H1 (cell line): ENCODE measurements around the gene WASHC3. TPM values are rescaled to one million over a fixed set of nuclear protein-coding genes. Genes with fewer than 3 reads are reported as not detected.

Experiments used
- BCL11A ChIP-seq, 2 experiments: IDR thresholded peaks; one replicate each; pipeline ENCODE4 v1.6.1; 2011; ENCODE audit warnings: low read depth in 2 of 2, low read length in 2 of 2, mild to moderate bottlenecking in 2 of 2
- POLR2A ChIP-seq, 2 experiments: IDR thresholded peaks; 1 replicate in 1 of 2; 2 replicates in 1 of 2; pipeline ENCODE4 v1.6.1; 2011; ENCODE audit warnings: low read depth in 2 of 2, low read length in 2 of 2, mild to moderate bottlenecking in 2 of 2; ENCODE audit errors: control extremely low read depth in 1 of 2
- RBBP5 ChIP-seq: IDR thresholded peaks from 2 replicates; pipeline ENCODE4 v1.7.1; 2012; ENCODE audit warnings: low read depth, mild to moderate bottlenecking, inconsistent platforms, low read length, moderate library complexity, borderline replicate concordance
- SIN3A ChIP-seq, 2 experiments: IDR thresholded peaks in 1 of 2; conservative IDR thresholded peaks in 1 of 2; 2 replicates each; pipeline ENCODE4 v1.6.1; 2011 to 2012; ENCODE audit warnings: low read length in 2 of 2, improper control_type of control experiment in 1 of 2, low read depth in 1 of 2, mild to moderate bottlenecking in 1 of 2
- SIX5 ChIP-seq: IDR thresholded peaks from 2 replicates; pipeline ENCODE4 v1.6.1; 2011; ENCODE audit warnings: mild to moderate bottlenecking, low read depth, low read length
- TAF1 ChIP-seq: IDR thresholded peaks from 2 replicates; pipeline ENCODE4 v1.6.1; 2011; ENCODE audit warnings: mild to moderate bottlenecking, low read depth, low read length
- polyA plus RNA-seq, 7 experiments: library from polyadenylated mRNA; depleted of rRNA in 3 of 7; stranded (reverse) in 5 of 7; unstranded in 2 of 7; fragments of >200 nt in 5 of 7; fragments of 200-250 nt in 2 of 7; gene quantifications; 1 replicate in 5 of 7; 2 replicates in 1 of 7; 4 replicates in 1 of 7; pipeline versions ENCODE4 v1.2.1 to v1.2.3, GENCODE V29; 2011 to 2013; ENCODE audit warnings: missing spikeins in 2 of 7, mixed read lengths in 2 of 7
- total RNA-seq: library from RNA; stranded (reverse); fragmentation: NEBNext Ultra II Directional; extraction: Animal tissue kit (Norgen Biotek cat#: 25700); gene quantifications from 2 replicates; pipeline ENCODE4 v1.2.1, GENCODE V29; 2021

Gene WASHC3
- total and polyA plus RNA-seq, 2 of the 8 experiments (the other 6 are each of a cell fraction or from before 2014, with no cell fraction given) = 7.4 to 8.3 TPM

DNA sequence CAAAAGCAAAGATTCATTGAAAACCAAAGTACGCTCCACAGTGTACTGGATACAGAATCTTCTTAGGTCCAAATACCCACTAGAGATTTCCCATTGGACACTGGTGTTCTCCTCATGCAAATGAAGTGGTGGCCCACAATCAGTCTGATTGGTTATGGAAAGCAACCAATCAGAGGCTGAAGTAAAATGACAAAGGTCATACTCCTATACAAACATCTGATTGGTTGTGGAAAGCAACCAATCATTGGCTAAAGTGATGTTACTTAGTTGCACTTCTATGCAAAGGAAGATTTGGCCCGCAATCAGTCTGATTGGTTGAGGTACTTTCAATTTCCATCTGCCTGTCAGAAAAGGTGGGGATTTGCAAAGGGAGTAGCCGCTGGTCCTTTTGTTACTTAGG is 1.3 kb upstream of the WASHC3 start (continued):
- TF ChIP-seq TAF1 = no peak
- no peak for TF ChIP-seq RBBP5
- no peak for TF ChIP-seq SIN3A (conservative IDR thresholded peaks at IDR 0.05 in 1 of 2, IDR thresholded peaks at IDR 0.05 in 1 of 2; ENCODE audit: low read depth in 1 of 2, low read length in 2 of 2)
- TF ChIP-seq SIX5 = no peak
- TF ChIP-seq POLR2A (IDR thresholded peaks at IDR 0.05; ENCODE audit: control extremely low read depth in 1 of 2, low read depth in 2 of 2, low read length in 2 of 2) = no peak
- TF ChIP-seq BCL11A (IDR thresholded peaks at IDR 0.05; ENCODE audit: low read depth in 2 of 2, low read length in 2 of 2) = no peak
